ENCODE results near the gene PDYN.

DNA sequence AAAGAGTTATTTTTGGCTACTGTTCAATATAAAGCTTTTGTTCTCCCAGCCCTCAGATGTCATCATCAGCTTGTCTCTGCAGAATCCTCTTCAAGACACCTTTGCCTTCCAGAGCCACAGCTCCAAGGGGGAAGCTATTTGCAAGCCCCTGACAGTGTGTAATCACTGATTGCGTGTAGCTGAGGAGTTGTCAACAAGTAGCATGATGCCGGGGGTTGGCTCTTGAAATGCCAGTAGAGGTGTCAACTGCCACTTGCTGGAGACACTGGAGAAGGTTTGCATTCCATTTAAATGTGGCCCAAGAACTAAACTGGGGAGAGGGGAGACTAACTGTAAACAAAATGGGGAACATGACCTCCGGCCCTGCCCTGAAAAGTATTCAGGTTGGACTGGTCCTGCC, 44.3 kb upstream of the PDYN start:
- TF ChIP-seq POLR2A (IDR thresholded peaks at IDR 0.05; ENCODE audit: low read depth) (no peak), POLR2AphosphoS5 (IDR thresholded peaks at IDR 0.05) (no peak), CTCF (IDR thresholded peaks at IDR 0.05) (no peak), EP300 (IDR thresholded peaks at IDR 0.05) (no peak)

Data from esophagus muscularis mucosa (tissue), 4 donors.